Fibroblast of peridontal ligament (primary cell): Measurements from ENCODE around the gene KSR1.

Source experiments
- DNase-seq: peaks from one replicate; pipeline ENCODE4 v3.0.0-alpha.2; 2010; ENCODE audit errors: extremely low read depth

Gene KSR1

DNA sequence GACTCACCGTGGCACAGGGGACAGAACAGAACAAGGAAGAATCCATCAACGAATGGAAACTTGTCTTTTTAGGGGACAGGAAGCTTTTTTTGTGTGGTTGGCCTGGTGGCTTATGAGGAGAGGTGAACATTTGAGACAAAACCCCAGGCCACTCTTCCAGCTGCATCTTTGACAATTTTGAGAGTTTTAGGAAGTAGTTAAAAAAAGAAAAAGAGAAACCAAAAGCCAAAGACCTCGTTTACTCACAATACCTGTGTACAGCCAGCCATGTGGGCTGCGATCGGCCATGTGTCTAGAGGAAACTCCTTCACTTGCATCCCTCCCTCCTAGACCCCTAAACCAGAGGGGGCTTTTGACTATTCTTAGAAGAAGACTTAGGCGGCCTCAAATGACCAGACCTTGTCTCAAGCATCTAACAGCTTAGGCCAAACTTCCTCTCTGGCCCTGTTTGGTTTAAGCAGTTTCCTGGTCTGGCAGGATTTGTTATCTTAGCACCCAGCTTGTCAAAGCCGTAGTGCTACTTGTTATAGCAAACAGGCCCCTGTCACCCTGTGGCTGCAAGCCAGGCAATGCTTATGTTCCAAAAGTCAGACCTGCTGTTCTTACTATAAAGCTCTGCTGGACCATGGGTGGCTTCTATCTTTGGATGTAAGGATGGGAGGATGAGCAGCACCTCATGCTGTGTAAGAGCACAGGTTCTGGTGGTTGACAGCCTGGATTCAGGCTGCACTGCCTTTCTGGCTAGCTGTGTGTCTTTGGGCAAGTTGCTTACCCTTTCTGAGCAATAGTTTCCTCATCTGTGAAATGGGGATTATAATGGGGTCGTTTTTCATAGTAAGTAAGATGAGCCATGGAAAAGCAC, 17.7 kb downstream of the KSR1 start:
- DNase-seq: no peak

DNA sequence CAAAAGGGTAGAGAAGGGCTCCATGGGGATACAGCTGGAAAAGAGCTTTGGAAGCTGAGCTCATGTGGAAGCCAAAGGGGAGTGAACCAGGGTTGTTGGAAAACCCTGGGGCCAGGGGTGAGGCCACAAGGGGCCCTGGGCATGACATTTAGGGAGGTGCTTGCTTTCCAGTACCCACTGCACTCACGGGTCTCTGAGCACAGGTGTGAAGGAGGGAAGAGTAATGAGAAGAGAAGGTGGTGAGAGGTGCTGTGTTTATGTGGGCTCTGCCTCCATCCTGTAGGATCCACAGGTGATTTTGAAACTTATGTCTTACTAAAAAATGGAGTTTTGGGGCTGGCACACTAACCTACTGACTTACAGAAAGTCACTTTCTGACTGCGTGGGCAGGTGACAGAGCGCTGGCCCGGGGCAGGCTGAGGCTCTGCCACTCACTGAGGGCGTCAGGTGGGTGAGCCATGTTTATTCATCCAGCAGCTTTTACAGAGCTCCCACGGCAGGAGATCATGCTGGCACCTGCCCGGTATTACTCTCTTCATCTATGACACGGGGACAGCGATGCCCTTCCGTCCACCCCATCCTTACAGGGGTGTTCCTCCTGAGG, 18.9 kb downstream of the KSR1 start:
- no peak for DNase-seq

DNA sequence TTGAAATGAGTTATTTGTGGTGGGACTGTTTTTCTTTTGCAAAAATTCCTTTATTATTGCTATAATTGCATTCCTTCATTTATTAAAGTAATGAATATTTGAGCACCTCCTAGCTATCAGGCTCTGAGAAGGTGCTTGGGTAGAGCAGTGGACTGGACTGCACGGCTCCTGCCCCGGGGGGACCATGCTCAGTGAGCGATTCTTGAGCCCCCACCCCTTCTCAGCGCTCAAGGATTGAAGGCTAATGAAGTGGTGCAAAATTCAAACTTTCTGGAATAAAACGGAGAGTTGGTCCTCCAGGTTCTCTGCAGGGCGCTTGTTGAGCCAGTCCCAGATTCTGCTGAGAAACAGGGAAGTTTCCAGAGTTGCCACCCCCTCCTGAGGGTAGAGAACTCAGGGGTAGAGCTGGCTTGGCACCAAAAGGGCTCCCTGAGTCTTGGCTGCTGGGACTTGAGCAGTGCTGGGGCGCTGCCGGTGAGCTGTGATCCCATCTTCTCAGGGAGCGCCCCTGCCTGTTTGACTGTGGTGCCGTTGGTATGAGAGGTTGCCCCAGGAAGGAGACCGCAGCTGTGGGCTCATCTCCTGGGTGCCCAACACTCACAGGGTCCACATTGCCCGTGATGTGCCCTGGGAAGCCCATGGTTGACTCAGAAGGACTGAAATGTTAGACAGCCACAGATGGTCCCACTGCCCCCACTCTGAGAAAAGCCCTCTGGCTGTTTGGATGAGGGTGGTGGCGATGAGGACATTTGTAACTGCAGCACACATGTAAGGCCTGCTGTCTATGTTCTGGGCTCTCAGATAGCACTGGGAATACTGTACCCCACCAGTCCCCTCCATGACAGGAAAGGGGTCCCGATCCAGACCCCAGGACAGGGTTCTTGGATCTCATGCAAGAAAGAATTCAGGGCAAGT, 20.0 kb downstream of the KSR1 start:
- DNase-seq: no peak

DNA sequence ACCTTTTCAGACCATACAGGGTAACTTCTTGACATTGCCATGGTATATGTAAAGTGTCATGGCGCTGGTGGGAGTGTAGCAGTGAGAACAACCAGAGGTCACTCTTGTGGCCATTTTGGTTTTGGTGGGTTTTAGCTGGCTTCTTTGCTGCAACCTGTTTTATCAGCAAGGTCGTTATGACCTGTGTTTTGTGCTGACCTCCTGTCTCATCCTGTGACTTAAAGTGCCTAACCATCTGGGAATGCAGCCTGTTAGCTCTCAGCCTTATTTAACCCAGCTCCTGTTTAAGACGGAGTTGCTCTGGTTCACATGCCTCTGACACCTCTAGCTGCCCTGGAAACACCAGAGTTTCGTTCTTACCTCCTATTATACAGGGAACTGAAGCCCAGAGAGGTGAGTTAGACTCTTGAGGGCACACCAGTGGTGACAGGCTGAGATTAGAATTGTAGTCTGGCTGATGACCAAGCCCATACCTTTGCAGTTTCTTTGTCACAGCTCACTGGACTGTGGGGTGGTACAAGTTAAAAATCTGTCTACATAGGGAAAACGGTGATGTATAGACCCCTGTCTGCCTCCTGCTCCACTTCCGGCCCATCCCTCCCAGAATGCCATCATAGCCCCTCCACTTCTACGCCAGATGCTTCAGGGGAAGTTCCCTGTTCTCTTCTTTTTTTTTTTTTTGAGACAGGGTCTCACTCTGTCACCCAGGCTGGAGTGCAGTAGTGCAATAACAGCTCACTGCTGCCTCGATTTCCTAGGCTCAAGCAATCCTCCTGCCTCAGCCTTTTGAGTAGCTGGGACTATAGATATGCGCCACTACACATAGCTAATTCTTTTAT, 21.0 kb downstream of the KSR1 start:
- no peak for DNase-seq

DNA sequence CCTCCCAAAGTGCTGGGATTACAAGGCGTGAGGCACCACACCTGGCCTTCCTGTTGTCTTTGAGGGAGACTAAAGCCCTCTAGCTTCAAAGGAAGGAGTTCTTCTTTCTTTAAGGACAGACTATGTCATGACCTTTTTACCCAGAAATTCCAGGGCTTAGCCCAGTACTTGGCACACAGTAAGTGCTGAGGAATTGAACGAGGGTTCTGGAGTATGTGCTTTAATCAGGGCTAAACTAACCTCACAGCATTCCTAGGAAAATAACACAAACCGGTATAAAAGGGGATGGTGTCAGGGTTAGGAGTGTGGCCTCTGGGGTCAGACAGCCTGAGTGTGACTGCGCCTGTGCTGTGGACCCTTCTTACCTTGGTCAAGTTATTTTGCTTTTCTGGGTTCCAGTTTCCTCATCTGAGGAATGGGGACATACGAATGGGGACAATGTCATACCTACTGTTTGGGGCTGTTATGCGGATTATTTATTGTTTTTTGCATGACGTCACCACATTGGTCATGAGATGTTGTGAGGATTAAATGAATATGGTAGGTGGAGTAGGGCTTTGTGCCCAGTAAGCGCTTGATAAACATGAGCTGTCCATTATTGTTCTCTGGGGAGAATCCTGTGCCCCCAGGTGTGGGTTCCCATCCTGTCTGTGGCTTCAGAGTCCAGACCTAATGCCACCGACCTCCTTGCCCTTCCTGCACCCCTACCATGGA, 21.9 kb downstream of the KSR1 start:
- DNase-seq: no peak

DNA sequence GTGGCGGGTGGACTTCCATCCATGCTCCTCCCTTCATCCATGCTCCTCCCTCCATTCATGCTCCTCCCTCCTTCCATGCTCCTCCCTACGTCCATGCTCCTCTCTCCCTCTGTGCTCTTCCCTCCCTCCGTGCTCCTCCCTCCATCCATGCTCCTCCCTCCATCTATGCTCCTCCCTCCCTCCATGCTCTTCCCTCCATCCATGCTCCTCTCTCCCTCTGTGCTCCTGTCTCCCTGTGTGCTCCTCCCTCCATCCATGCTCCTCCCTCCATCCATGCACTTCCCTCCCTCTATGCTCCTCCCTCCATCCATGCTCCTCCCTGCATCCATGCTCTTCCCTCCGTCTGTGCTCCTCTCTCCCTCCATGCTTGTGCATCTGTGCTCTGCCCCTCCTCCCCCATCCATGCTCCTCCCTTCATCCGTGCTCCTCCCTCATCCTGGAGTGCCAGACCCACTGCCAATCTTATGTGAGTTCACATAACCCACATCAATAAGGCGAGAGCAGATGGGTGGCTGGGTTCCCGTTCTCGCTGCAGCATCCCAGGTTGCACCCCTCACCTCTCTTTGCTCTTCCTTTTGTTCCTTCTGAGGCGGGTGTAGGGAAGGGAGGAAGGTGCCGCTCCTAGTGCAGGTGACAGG, 22.8 kb downstream of the KSR1 start:
- DNase-seq: no peak

DNA sequence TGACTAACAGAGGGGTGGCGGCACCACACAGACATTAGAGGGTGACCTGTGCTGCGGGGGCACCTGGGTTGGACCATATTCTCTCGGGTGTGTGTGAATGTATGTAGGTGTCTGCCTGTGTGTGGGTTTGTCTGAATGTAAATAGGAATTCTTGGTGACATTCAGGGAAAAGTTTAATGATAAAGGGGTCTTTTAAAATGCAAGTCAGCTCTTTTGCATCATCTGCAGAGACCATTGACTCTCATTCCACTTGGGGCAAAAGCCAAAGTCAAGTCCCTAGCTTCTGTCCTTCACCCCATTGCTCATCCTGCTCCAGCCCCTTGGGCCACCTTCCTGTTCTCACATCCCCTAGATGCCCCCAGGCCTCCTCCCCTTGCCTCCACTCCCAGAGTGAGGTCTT, 23.6 kb downstream of the KSR1 start:
- no peak for DNase-seq

DNA sequence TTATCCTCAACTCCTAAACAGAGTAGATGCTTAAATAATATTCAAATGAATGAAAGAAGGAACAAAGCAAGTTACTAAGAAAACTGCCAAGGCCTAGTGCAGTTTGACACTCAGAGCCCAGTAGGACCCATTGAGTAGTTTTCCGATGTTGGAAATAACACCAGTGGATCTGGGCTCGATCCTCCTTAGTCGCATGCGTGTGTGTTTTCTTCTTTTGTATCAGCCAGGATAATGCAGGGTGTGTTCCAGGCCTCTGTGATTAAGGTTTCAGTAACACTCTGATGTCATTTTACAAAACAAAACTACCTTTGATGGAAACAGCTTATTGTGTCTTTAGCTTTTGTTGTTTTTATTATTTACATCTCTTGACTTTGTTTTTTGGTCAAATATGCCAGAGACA, 24.5 kb downstream of the KSR1 start:
- no peak for DNase-seq

DNA sequence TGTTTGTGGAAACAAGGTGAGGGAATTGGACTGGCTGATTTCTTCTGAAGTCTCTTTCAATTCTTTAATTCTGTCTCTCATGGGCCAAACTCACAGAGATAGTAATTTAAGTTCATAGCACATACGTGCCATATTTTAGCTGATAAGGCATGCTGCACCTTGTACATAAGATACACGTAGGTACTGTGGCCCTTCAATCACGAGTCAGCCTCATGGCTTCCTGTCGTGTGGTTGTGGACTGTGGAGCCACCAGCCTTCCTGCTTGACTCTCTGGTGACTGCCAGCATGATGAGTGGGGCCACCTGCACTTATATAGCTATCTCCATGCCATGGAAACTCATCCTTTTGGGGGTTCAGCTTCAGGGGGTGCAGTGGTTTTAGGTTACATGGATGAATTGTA, 25.1 kb downstream of the KSR1 start:
- DNase-seq: no peak

DNA sequence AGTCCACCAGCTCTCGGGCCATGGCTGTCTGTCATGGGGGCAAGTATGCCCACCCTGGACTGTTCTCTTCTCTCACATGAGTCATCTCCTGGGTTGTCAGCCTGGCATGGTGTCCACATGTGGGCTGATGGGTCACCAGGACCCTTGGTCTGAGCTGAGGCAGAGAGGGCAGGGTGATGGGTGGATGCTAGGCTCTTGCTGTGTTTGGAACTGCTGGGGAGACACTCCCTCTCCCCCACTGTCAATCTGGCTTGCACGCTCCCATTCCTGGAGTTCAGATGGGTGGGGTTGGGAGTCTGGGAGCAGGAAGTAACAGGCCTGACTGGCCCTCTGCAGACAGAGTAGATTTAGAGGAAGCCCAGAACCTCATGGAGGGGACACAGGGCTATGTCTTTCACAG, 28.9 kb downstream of the KSR1 start:
- no peak for DNase-seq

DNA sequence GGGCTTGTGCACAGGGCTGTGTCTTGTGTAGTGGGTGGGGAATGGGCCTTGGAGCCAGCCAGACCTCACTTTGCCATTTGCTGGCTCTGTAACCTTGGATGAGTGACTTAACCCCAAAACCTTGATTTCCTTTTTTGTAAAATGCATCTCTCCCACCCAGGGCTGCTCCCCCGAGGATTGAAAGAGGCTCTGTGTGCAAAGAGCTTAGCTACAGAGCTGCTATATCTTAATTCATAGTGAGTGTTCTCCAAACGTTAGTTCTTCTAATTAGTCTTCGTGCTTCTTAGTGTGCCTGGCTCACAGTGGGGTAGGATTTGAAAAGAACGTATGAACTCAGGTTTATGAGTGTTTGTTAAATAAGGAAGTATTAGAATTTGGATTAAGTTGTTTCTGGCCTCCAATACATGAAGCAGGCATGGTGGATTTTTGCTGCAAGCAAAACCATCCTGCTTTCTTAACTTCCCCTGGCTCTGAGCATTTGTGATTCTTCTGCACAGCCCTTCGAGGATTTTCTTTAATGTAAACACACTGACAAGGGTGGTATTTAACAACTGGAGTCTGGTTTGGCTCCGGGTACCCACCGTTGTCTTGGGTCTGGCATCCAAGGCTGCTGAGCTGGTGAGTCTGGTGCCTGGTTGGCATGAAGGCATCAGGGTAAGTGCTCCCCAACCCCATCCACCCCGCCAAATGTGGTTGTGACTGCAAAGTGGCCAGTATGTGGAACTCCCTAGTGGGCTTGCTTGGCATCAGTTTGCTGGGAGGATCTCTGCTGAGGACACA, 29.7 kb downstream of the KSR1 start:
- DNase-seq: no peak

DNA sequence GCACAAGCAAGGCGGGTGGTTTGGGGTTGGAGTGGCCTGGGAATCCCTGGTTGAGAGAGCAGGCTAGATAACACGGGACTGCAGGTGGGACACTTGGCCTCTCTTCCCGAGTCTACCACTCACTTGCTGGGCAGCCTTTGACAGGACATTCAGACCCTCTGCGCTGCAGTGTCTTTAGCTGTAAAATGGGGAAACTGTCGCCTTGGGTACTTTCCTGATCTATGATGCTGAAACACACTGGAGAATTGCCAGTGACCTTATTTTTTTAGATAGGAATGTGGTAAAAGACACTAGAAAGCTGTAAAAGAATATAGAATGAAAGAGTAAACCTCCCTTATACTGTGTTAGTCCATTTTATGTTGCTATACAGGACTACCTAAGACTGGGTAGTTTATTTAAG, 30.5 kb downstream of the KSR1 start:
- no peak for DNase-seq

DNA sequence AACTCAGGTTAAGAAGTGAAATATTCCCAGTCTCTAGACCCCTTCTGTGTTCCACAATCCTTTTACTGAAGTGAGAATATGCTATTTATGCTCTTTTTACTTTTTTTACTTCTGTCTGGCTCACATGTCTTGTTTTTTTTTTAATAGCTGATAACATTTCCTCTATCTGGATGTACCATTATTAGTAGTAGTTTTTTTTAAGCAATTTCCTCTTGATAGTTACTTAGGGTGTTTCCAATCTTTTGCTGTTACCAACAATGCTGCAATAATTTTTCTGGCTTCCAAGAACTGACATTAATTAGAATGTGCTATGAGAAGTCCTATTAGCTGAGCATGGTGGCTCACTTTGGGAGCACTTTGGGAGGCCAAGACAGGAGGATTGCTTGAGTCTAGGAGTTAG, 32.0 kb downstream of the KSR1 start:
- DNase-seq: no peak

DNA sequence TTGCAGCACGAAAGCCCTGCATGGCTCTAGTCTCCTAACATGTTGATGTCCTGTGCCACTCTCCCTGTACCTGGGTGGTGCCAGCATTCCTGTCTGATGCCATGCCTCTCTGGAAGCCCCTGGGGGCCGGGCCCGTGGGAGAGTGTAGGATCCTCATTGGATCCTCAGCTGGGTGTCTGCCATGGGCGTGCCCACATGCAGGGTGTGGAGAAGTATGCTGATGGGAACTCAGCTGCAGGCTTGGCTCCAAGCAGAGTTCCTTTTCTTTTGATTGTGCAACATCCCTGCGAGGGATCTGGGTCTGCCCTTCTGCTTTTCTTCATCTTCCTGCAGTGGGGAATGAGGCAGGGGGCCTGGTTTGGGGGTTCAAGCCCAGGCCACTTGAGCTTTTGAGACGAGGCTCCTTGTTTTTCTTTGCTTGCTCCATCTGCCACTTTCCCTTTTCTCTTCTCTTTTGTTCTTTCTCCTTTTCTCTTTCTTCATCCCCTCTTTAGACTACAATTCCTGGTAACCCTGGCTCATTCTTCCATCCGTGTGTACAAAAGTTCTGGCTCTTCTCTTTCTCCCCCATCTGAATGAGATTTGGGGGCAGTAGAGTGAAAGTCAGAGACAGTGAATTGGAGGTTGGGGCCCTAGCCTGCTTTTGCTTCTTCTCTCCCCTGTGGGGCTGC, 32.9 kb downstream of the KSR1 start:
- DNase-seq: peak; percentile 27

DNA sequence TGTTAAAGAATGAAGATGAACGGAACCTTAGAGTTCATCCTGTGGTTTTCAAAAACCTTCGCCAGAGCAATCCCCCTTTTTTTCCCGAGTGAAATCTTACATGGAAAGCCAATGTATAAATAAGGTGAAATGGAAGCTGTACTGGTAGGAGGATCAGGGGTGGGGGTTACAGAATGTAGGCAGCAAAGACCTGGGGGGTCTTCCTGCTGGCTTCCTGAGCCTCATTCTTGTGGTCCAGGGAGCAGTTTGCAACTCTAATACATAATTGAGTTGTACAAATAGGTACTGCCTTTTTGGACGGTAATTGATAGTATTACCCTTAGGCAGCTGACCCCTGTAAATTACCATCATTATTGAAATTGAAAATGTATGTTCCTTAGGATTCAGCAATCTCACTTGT, 34.1 kb downstream of the KSR1 start:
- DNase-seq: no peak

DNA sequence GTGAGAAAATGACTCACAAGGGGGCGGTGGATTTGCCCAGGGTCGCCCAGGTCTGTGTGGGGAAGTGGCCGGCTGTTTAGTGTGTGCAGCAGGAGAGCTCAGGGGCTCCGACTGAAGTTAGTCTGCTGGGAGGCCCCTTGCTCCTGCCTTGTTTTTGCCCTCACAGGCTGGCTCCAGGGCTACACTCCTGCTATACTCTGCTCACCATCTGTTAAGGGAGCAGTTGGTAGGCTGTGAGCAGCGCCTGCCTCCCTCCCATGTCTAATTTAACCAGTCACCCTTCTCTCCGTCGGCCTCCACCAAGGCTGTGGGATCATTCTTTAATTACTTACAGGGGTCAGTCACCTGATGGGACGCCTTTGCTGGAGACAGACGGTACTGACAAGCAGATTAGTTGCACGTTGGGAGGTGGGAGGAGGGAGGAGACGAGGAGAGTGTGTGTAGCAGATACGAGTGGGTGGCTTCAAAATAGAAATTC, 35.5 kb downstream of the KSR1 start:
- DNase-seq: no peak

DNA sequence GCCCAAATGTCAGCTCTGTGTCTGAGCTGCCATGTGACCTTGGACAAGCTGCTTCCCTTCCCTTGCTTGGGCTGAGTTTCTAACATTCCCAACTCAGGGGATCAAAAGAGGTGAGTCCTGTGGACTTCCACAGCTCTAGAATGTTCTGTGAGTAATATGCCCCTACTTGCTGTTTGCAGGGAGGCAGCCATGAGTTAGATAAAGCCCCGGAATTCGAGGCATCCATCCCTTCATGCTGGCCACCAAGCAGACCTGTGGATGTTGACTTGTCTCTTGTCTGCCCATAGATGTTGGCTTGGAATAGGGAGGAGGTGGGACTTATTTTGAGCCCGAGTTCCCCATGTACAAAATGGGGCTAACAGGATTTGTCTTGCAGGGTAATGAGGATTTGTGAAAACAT, 36.2 kb downstream of the KSR1 start:
- DNase-seq: no peak

DNA sequence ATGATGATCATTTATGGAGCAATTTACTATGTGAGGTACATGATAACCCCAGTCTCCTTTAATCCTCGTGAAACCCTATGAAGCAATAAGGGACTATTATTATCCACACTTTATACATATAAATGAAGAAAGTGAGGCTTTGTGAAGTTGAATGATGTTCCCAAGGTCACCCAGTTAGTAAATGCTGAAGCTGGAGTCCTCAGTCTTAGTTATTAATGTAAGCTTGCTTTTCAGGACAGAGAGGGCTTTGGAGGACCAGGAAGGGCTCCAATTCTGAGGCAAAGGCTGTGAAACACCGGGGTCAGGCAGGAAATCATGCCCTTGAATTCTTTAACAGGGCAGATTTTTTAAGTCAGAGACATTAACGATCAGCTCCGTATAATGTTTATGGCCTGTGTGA, 36.8 kb downstream of the KSR1 start:
- DNase-seq: no peak
